ENCODE measurements around the gene MAP3K14.

The MAP3K14 gene

GRCh38 chr17:45218895-45219661 lies 97.7 kb downstream of the MAP3K14 start:
- peak; percentile 92 for DNase-seq
